ENCODE data around the gene C12orf57. TPM values are rescaled to one million over a fixed set of nuclear protein-coding genes. Genes with fewer than 3 reads are reported as not detected.
A peak's percentile ranks its signal among the peaks of the same experiment; 100 is the strongest.
"Not testable (repeated sequence)": the region's sequence is repeated elsewhere in the genome, so short reads cannot be mapped to it uniquely, and the experiment has no call there.

The C12orf57 gene, protein sequence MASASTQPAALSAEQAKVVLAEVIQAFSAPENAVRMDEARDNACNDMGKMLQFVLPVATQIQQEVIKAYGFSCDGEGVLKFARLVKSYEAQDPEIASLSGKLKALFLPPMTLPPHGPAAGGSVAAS
- 336 TPM for total RNA-seq

DNA sequence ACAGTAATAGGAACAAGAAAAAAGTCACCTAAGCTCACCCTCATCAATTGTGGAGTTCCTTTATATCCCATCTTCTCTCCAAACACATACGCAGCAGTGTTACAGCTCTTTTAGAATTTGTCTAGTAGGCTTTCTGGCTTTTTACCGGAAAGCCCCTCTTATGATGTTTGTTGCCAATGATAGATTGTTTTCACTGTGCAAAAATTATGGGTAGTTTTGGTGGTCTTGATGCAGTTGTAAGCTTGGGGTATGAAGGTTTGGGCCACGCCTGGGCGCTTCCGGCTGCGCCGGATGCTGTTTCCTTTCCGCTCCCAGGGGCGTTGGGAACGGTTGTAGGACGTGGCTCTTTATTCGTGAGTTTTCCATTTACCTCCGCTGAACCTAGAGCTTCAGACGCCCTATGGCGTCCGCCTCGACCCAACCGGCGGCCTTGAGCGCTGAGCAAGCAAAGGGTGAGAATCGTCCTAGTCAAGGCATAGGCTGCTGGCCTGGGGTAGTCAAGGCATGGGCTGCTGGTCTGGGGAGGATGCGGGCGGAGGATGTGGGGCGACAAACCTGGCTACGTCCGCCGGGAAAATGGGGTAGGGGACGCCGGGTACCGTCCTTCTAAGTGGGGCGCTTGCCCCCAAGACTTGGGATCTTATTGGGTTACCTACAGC is at the start of gene C12orf57, which contains the start of gene RNU7-1:
TSS of gene C12orf57 (plus strand) at position 301 of the 659 bp plus-strand sequence. CDS start at position 401, 100 bp downstream.
TSS of gene RNU7-1 (plus strand) at position 95 of the 659 bp plus-strand sequence.
- DNase-seq (ENCODE audit: low read depth in 2 of 3, low spot score in 2 of 3) = peak in 2 of 3 donors; percentile 81 to 89

DNA sequence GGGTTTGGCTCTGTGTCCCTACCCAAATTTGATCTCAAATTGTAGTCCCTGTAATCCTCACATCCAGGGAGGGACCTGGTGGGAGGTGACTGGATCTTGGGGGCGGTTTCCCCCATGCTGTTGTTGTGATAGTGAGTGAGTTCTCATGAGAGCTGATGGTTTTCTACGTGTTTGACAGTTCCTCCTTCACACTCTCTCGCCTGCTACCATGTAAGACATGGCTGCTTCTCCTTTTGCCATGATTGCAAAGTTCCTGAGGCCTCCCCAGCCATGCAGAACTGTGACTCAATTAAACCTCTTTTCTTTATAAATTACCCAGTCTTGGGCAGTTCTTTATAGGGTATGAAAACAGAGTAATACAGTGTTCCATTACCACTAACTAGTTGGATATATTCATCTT is 49.5 kb upstream of the C12orf57 start:
- DNase-seq (ENCODE audit: low read depth in 2 of 3, low spot score in 2 of 3) = no peak

DNA sequence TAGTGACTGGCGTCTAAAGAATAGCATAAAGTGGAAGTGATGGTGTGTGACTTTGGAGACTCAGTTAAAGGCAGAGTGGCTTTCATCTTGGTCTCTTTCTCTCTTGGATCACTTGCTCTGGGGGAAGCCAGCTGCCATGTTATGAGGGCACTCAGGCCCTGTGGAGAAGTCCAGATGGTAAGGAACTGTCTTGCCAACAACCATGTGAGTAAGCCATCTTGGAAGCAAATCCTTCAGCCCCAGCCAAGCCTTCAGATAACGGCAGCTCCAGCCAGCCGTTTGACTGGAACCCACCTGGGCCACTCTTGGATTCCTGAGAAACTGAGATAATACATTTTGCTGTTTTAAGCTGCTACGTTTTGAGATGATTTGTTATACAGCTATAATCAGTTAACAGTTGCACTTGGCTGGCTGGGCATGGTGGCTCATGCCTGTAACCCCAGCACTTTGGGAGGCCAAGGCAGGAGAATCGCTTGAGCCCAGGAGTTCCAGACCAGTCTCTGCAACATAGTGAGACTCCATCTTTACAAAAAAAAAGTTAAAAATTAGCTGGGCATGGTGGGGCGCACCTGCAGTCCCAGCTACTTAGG is 46.9 kb upstream of the C12orf57 start:
- no peak for DNase-seq (ENCODE audit: low read depth in 2 of 3, low spot score in 2 of 3)

DNA sequence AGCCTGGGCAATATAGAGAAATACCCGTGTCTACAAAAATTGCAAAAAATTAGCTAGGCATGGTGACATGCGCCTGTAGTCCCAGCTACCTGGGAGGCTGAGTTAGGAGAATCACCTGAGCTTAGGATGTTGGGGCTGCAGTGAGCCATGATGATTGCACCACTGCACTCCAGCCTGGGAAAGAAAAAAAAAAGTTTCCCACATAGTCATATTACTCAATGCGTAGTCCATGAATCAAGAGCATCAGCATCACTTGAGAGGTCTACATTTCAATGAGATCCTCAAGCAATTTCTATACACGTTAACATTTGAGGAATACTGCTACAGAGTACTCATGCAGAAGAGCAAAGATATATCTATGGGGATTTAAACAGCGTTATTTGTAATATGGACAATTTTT is 44.4 kb upstream of the C12orf57 start:
- DNase-seq (ENCODE audit: low read depth in 2 of 3, low spot score in 2 of 3) = no peak

DNA sequence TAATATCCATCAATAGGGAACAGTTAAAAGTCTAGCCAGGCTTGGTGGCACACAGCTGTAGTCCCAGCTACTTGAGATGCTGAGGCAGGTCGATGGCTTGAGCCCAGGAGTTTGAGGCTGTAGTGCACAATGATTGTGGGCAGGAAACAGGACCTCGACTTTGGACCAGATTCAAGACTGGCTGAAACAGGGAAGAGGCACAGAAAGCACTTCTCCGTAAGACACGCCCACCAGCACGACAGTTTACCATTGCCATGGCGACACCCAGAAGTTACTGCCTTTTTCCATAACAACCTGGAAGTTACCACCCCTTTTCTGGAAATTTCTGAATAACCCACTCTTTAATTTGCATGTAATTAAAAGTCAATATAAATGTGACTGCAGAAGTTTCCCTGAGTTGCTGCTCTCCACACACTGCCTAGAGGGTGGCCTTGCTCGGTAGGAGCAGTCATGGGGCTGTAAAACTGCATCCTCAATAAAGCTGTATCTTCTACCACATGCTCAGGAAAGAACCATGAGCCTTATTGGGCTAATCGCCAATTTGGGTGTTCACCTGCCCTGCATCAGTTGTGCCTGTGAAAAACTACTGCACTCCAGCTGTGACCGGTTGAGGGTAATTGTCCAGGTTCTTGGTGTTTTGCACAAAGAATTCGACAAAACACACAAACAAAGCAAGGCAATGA is 43.8 kb upstream of the C12orf57 start:
- DNase-seq (ENCODE audit: low read depth in 2 of 3, low spot score in 2 of 3) = peak in 2 of 3 donors; percentile 81 to 90

DNA sequence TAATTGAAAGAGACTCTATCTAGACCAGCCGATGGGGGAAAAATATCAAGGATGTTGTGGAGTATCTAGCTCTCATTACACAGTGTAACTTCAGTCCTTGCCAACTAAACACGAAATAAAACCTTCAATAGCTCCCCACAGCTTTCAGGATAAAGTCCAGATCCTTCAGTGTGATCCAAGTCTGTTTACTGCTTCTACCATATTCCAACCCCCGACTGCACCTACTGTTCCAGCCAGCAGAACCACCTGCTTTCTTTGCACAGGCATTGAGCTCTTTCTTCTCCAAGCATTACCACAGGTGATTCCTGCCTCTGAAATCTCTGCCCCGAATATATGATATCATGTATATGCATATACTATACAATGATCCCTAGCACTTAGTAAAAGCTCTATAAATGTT is 41.4 kb upstream of the C12orf57 start:
- no peak for DNase-seq (ENCODE audit: low read depth in 2 of 3, low spot score in 2 of 3)

DNA sequence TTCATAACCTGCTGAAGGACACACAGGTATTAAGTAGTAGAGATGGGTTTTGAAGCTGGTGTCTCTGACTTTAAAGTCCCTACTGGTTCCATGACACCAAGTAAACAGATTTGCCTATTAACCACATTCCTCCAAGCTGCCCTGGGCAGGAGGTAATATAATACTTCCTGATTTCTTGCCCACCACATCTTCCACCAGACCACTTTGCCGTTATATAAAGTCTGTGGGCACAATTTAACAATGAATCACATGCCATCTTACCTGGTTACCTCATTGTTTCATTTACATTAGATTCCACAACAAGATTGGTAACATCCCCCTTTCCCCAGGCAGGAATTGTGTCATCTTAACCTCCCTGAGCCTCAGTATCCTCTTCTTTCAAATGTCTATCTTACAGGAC is 40.1 kb upstream of the C12orf57 start:
- DNase-seq (ENCODE audit: low read depth in 2 of 3, low spot score in 2 of 3) = peak in 1 of 3 donors; percentile 67

DNA sequence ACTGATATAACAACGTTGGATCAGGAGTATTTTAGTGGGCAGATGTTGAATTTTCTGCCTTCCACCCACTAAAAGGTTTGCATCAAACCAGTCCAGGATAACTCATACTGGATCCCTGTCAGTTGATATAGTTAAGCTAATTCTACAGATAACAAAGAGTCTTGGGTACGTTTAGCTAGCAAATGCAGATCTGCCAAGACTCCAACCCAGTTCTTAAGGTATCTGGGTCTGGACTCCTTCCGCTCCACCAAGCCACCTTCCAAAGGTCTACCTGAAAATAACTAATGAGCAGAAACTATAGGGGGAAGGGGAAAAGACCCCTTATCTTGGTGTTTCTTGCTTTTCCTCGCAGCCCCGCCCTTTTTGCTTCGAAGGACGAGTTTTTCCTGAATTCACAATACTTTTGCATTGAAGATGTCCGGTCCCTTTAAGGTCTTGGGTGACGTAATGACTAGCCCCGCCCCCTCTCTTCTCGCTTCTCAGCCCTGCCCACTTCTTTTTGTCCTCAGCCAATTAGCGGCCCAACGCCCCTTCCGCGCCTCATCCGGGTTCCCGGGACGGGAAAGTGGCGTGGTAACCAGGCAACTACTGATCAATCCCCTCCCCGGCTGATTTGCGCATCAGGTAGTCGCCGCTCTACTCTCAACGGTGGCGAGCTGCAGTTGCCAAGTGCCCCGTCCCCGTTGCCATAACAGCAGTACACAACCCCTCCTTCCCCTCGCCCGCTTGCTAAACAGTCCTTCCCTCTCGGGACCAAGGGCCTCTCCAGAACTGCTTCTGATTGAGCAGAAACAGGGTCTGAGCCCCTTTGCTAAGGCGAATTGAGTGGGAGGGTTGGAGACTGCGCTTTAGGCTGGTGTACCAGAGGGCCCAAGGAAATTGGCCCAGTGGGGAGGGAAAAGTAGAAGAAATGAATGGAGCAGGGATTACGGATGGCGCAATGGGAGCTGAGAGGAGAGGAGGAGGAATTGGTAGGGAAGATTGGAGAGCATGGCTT is 39.2 kb upstream of the C12orf57 start, which contains the start of gene LRRC23:
TSS of gene LRRC23 (plus strand) at position 543 of the 997 bp plus-strand sequence. CDS start 812 bp downstream, outside the sequence.
- DNase-seq (ENCODE audit: low read depth in 2 of 3, low spot score in 2 of 3) = peak; percentile 93 to 98 (median 96)

DNA sequence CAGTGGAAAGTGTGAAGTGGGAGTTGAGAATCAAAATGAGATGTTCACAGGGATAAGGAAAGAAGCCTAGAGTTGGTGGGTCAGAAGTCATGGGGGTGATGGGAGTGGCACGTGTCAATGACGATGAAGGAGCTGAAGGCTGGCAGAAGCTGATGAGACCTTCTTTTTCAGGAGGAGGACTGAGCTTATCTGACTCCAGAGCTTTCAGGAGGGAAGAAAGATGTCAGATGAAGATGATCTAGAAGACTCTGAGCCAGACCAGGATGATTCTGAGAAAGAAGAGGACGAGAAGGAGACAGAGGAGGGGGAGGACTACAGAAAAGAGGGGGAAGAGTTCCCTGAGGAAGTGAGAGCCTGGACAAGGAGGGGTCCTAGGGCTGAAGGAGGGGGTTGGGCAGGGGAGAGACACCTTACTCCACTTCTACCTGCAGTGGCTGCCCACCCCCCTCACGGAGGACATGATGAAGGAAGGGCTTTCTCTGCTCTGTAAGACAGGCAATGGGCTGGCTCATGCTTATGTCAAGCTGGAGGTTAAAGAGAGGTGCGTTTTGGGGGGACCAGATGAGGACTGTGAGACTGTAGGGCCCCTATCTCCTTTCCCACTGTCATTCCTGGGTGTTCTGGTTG is 38.3 kb upstream of the C12orf57 start:
- DNase-seq (ENCODE audit: low read depth in 2 of 3, low spot score in 2 of 3) = no peak

DNA sequence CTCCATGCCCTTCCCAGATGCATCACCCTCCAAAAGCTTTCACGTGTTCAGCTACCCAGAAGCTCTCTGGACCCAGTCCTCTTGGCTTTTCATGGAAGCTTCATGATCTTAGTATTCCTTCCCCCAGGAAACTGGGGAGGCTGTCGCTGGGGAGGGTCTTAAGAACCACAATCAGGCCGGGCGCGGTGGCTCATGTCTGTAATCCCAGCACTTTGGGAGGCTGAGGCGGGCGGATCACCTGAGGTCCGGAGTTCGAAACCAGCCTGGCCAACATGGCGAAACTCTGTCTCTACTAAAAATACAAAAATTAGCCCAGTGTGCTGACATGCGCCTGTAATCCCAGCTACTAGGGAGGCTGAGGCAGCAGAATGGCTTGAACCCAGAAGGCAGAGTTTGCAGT is 35.7 kb upstream of the C12orf57 start:
- DNase-seq (ENCODE audit: low read depth in 2 of 3, low spot score in 2 of 3) = not testable (repeated sequence)

DNA sequence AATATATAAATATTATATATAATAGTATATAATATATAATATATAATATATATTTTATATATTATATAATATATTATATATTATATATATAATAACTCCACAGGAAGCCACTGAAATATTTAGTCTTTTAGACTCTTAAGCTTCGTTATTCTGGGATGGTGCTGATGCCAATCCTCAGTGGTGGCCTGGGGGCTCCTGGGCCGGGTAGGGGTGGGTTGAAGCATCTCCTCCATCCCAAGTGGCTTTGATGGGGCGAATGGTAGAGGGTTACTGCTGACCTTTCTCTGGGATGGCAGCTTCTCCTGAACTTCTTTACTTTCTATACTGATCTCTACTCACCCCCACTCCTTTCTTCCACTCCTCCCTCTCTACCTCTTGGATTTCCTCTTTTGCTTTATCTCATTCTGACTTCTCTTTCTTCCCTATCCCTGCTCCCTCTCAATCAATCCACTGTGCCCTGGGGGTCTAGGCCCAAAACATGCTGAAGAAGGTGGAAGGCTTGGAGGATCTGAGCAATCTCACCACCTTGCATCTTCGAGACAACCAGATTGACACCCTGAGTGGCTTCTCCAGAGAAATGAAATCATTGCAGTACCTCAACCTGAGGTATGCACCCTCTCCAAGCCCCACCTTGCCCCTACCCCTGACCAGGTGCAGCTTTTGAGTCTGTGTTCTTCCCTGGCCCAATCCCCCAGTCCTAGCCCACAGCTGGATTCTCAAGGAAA is 34.2 kb upstream of the C12orf57 start:
- no peak for DNase-seq (ENCODE audit: low read depth in 2 of 3, low spot score in 2 of 3)

DNA sequence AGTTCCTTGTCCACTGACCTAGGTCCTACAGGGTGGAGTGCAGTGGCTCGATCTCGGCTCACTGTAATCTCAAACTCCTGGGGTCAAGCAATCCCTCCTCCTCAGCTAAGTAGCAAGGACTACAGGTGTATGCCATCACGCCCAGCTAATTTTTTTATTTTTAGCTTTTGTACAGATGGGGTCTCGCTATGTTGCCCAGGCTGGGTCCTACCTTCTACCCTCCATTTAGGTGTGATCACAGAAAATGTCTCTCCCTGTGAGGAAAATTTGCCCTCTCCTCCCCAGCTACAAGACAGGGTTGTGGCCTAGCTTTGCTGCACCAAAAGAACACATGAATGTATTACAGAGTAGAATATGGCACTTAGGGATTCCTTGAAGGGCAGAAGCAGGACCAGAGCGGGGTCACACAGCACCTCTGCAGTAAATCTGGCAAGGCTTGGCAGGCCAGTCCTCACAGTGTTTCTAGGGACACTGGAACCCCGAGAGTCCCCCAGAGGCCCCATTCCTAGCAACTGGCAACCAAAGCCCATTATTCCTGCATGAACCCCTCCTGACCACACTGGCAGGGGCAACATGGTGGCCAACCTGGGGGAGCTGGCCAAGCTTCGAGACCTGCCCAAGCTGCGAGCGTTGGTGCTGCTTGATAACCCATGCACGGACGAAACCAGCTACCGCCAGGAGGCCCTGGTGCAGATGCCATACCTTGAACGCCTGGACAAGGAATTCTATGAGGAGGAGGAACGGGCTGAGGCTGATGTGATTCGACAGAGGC is 31.5 kb upstream of the C12orf57 start:
- no peak for DNase-seq (ENCODE audit: low read depth in 2 of 3, low spot score in 2 of 3)

DNA sequence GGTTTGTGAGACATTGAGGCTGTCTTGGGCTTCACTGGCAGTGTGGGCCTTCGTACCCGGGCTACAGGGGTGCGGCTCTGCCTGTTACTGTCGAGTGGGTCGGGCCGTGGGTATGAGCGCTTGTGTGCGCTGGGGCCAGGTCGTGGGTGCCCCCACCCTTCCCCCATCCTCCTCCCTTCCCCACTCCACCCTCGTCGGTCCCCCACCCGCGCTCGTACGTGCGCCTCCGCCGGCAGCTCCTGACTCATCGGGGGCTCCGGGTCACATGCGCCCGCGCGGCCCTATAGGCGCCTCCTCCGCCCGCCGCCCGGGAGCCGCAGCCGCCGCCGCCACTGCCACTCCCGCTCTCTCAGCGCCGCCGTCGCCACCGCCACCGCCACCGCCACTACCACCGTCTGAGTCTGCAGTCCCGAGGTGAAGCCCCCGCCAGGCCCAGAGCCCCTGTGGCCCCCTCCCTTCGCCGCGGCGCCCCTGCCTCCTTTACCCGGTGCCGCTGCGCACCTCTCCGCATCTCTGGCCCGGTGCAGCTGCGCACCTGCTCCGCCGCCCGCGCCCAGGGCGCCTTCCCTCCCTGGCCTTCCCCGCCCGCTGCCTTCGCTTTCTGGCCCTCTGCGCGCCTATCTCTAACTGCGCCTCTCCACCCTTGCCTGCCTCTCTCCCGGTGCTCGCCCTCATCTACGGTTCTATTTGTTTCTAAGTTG is 29.4 kb upstream of the C12orf57 start, which contains the start of gene ENO2:
TSS of gene ENO2 (plus strand) at position 335 of the 701 bp plus-strand sequence. CDS start 1,253 bp downstream, outside the sequence.
- peak; percentile 71 to 80 (median 76) for DNase-seq (ENCODE audit: low read depth in 2 of 3, low spot score in 2 of 3)

DNA sequence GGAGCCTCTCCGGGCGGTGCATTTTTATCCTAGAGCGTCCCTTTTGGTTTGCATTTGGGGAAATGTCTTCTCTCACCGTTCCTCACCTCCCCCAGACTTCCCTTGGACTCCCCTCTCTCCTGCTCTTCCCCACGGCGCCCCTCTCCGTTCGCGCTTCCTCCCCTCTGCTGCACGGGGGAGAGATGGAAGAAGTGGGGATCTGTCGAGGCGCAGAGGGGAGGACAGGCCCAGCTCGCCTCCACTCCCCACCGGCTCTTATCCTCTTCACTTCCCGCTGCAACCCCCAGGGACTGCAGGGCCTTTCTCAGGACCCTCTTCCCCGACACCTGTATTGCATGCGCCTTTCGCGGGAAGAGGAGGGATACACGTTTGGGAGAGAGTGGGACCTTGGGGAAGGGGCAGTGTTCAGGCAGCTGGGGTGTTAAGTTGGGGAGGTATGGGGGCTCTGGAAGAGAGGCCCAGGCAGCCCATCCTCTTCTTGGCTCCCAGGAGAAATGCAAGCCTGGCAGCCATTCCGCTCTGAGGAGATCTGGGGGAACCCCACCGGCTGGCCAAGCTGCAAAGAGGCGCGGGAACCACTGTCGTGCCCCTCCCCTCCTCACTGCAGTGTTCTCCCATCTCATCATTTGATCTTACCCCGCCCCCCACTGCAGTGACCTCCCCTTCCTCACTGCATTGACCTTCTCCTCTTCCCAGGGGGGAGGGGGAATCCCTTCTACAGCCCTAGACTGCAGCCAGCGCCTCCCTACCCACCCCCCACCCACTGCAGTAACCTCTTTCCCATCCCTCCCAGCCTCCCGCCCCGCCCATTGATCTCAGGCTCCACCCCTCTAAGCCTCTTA is 28.7 kb upstream of the C12orf57 start:
- no peak for DNase-seq (ENCODE audit: low read depth in 2 of 3, low spot score in 2 of 3)

DNA sequence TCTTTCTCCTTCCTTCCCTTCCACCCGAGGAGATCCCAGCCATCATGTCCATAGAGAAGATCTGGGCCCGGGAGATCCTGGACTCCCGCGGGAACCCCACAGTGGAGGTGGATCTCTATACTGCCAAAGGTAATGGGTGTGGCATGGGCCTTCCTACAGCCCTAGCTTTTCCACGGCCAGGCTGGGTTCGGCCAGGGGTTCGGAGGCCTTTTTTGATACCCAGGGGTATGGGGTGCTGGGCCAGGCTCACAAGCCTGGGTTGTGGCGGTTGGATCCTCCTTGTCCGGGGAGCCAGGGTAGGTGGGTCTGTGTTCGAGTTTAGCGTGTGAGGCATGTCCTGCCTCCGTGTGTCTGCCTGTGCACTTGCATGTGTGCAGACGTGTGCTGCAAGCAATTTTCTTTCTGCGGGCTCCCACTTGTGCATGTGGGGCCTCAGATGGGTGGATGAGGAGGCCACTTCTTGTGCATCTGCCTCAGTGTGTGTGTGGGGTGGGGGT is 28.0 kb upstream of the C12orf57 start:
- DNase-seq (ENCODE audit: low read depth in 2 of 3, low spot score in 2 of 3) = no peak

DNA sequence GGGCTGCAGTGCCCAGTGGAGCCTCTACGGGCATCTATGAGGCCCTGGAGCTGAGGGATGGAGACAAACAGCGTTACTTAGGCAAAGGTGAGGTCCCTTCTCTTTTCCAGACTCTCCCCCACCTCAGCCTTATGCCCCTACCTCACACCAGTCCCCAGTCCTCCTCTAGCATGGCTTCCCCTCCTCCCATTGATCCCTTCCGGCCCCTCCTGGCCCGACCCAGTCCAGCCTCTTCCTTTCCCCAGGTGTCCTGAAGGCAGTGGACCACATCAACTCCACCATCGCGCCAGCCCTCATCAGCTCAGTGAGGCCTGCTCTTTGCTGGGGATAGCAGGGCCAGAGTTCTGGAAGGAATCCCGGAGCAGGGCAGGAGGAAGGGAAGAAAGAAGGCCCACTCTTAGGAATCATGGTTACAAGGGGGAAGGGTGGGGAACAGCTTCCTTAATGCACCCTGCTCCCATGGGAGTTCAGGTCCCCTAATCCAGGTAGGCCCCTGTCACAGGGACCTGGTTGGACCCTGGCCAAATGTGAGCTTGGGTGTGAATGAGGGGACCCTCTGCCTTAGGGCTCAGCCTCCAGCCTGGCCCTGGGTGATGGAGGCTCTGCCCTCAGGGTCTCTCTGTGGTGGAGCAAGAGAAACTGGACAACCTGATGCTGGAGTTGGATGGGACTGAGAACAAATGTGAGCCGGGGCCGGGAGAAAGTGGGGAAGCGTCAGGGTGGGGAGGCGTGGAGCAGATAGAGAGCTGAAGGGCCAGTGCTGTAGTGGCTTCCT is 27.2 kb upstream of the C12orf57 start:
- no peak for DNase-seq (ENCODE audit: low read depth in 2 of 3, low spot score in 2 of 3)

Data from hematopoietic multipotent progenitor cell (in vitro differentiated cells).